GM19239 (cell line): ENCODE results near the gene PPFIA2.

Experiments
- DNase-seq: peaks from one replicate; pipeline ENCODE4 v3.0.0; 2011; ENCODE audit warnings: low spot score; ENCODE audit not compliant: insufficient read length
- FAIRE-seq: peaks from 2 replicates; lab custom pipeline; 2011; peaks lifted over from hg19 to GRCh38; lab: Jason Lieb, UNC

The PPFIA2 gene

GRCh38 chr12:81377771-81378170 is 381.4 kb downstream of the PPFIA2 start:
- DNase-seq (no peak), FAIRE-seq (no peak)

GRCh38 chr12:81375969-81376368 is 383.2 kb downstream of the PPFIA2 start:
- DNase-seq: no peak

GRCh38 chr12:81370456-81370855 is 388.7 kb downstream of the PPFIA2 start:
- no peak for FAIRE-seq
- DNase-seq: no peak

More at GRCh38 chr12:81375969-81376368, 383.2 kb downstream of the PPFIA2 start:
- no peak for FAIRE-seq

GRCh38 chr12:81369175-81369574 is 390.0 kb downstream of the PPFIA2 start:
- no peak for FAIRE-seq

GRCh38 chr12:81365284-81365683 is 393.9 kb downstream of the PPFIA2 start:
- DNase-seq (no peak), FAIRE-seq (no peak)

More at GRCh38 chr12:81369175-81369574, 390.0 kb downstream of the PPFIA2 start:
- DNase-seq: no peak

- FAIRE-seq: no peak
- DNase-seq: no peak
Observed at GRCh38 chr12:81360916-81361315, 398.2 kb downstream of the PPFIA2 start.

- FAIRE-seq: no peak
Observed at GRCh38 chr12:81359736-81360135, 399.4 kb downstream of the PPFIA2 start.

GRCh38 chr12:81354327-81354932 is 404.7 kb downstream of the PPFIA2 start:
- no peak for DNase-seq
- no peak for FAIRE-seq

More at GRCh38 chr12:81359736-81360135, 399.4 kb downstream of the PPFIA2 start:
- DNase-seq: no peak

GRCh38 chr12:81350309-81350708 is 408.8 kb downstream of the PPFIA2 start:
- DNase-seq: no peak
- no peak for FAIRE-seq

GRCh38 chr12:81347404-81347803 is 411.7 kb downstream of the PPFIA2 start:
- no peak for DNase-seq
- FAIRE-seq: no peak

GRCh38 chr12:81340910-81341309 is 418.2 kb downstream of the PPFIA2 start:
- FAIRE-seq: no peak
- DNase-seq: no peak

GRCh38 chr12:81339071-81339470 is 420.1 kb downstream of the PPFIA2 start:
- DNase-seq (no peak), FAIRE-seq (no peak)

GRCh38 chr12:81337886-81338285 is 421.3 kb downstream of the PPFIA2 start:
- FAIRE-seq: no peak
- DNase-seq: no peak

- no peak for FAIRE-seq
- DNase-seq: no peak
Observed at GRCh38 chr12:81333812-81334211, 425.3 kb downstream of the PPFIA2 start.

- FAIRE-seq: no peak
Observed at GRCh38 chr12:81332054-81332453, 427.1 kb downstream of the PPFIA2 start.

GRCh38 chr12:81330480-81330879 is 428.7 kb downstream of the PPFIA2 start:
- DNase-seq (no peak), FAIRE-seq (no peak)

More at GRCh38 chr12:81332054-81332453, 427.1 kb downstream of the PPFIA2 start:
- DNase-seq: no peak

GRCh38 chr12:81329085-81329484 is 430.1 kb downstream of the PPFIA2 start:
- FAIRE-seq: no peak
- DNase-seq: no peak

GRCh38 chr12:81327425-81327824 is 431.7 kb downstream of the PPFIA2 start:
- FAIRE-seq (no peak), DNase-seq (no peak)

- DNase-seq: no peak
- FAIRE-seq: no peak
Observed at GRCh38 chr12:81325086-81325485, 434.1 kb downstream of the PPFIA2 start.

GRCh38 chr12:81314903-81315531 is 444.1 kb downstream of the PPFIA2 start:
- no peak for DNase-seq
- FAIRE-seq: no peak

- no peak for FAIRE-seq
- DNase-seq: no peak
Observed at GRCh38 chr12:81303935-81304334, 455.2 kb downstream of the PPFIA2 start.

- DNase-seq (no peak), FAIRE-seq (no peak)
Observed at GRCh38 chr12:81300454-81300853, 458.7 kb downstream of the PPFIA2 start.
